Activated T-helper 2 cell treated with anti-CD3 and anti-CD28 coated beads, Interferon-gamma antibody, Interleukin-2, Interleukin-4, amounts not matched to agents 10 μg/mL and 5 μg/mL and 100 μg/mL, durations not matched to agents 14 hours and 24 hours and 36 hours (primary cell): ENCODE data around the gene CLEC17A. TPM values are rescaled to one million over a fixed set of nuclear protein-coding genes. Genes with fewer than 3 reads are reported as not detected.
A peak's percentile ranks its signal among the peaks of the same experiment; 100 is the strongest.
"Not testable (repeated sequence)": the region's sequence is repeated elsewhere in the genome, so short reads cannot be mapped to it uniquely, and the experiment has no call there.

Experiments
- DNase-seq: peaks from one replicate; pipeline ENCODE4 v3.0.0; 2021; ENCODE audit warnings: low spot score
- H3K27ac Mint-ChIP-seq: one replicate; pipeline ENCODE4 v1.8.0; 2021; ENCODE audit warnings: mixed read lengths
- H3K27me3 Mint-ChIP-seq: one replicate; pipeline ENCODE4 v1.8.0; 2021; ENCODE audit warnings: low read depth, mixed read lengths
- H3K36me3 Mint-ChIP-seq: one replicate; pipeline ENCODE4 v1.8.0; 2021; ENCODE audit warnings: low read depth, mixed read lengths
- H3K4me1 Mint-ChIP-seq: one replicate; pipeline ENCODE4 v1.8.0; 2021; ENCODE audit warnings: low read depth, mixed read lengths
- H3K4me3 Mint-ChIP-seq: one replicate; pipeline ENCODE4 v1.8.0; 2021; ENCODE audit warnings: low read depth, mild to moderate bottlenecking, moderate library complexity, mixed read lengths
- H3K9me3 Mint-ChIP-seq: one replicate; pipeline ENCODE4 v1.8.0; 2021; ENCODE audit warnings: mixed read lengths
- intact Hi-C: fragments of 100-400 bp; cut with micrococcal nuclease; formaldehyde crosslinking; loops from one replicate; pipeline ENCODE4 v1.15.1; 2023
- total RNA-seq: library from RNA; stranded (reverse); gene quantifications from 2 replicates; pipeline ENCODE4 v1.2.3, GENCODE V29; 2022

CLEC17A gene
- total RNA-seq, 1 donor from 2014 or later, result 0.14 TPM

- Mint-ChIP-seq H3K4me1 (peaks cover 16% of the 10 kb centered on the region), H3K9me3 (no peaks in the 10 kb centered on the region), H3K36me3 (no peaks in the 10 kb centered on the region), H3K27me3 (no peaks in the 10 kb centered on the region), H3K4me3 (no peak overlapping the region), H3K27ac (no peak overlapping the region)
- intact Hi-C loops, result no loop called here
- no peak for DNase-seq
These were observed 6.5 kb upstream of the CLEC17A start for GRCh38 chr19:14576363-14576762.

- no peaks in the 10 kb centered on the region for H3K9me3 Mint-ChIP-seq
- intact Hi-C loops, result no loop called here
- H3K4me3 Mint-ChIP-seq, result no peak overlapping the region
- H3K27me3 Mint-ChIP-seq, result no peaks in the 10 kb centered on the region
- H3K4me1 Mint-ChIP-seq, result peaks cover 14% of the 10 kb centered on the region
- no peaks in the 10 kb centered on the region for H3K36me3 Mint-ChIP-seq
- no peak for DNase-seq
- H3K27ac Mint-ChIP-seq, result peak overlapping the region; percentile 28
These were observed 5.6 kb upstream of the CLEC17A start for GRCh38 chr19:14577264-14577663.

GRCh38 chr19:14577885-14578427 lies 4.9 kb upstream of the CLEC17A start:
- H3K36me3 Mint-ChIP-seq, result no peaks in the 10 kb centered on the region
- no peak for DNase-seq
- intact Hi-C loops, result no loop called here

GRCh38 chr19:14580623-14581237 lies 2.2 kb upstream of the CLEC17A start:
- intact Hi-C loops, result no loop called here
- H3K27me3 Mint-ChIP-seq, result no peaks in the 10 kb centered on the region
- H3K27ac Mint-ChIP-seq, result peak overlapping the region; percentile 53
- no peaks in the 10 kb centered on the region for H3K36me3 Mint-ChIP-seq
- no peak for DNase-seq
- H3K9me3 Mint-ChIP-seq, result no peaks in the 10 kb centered on the region
- H3K4me1 Mint-ChIP-seq, result peaks cover 13% of the 10 kb centered on the region
- H3K4me3 Mint-ChIP-seq, result no peak overlapping the region

More at GRCh38 chr19:14577885-14578427, 4.9 kb upstream of the CLEC17A start:
- Mint-ChIP-seq H3K27ac (peak overlapping the region; percentile 5), H3K4me1 (peaks cover 14% of the 10 kb centered on the region), H3K4me3 (no peak overlapping the region), H3K9me3 (no peaks in the 10 kb centered on the region), H3K27me3 (no peaks in the 10 kb centered on the region)

- H3K36me3 Mint-ChIP-seq, H3K4me3 Mint-ChIP-seq, H3K27me3 Mint-ChIP-seq, H3K27ac Mint-ChIP-seq, DNase-seq, H3K9me3 Mint-ChIP-seq, intact Hi-C loops: not testable (repeated sequence)
- H3K4me1 Mint-ChIP-seq, result peaks cover 16% of the 10 kb centered on the region
These were observed 1.5 kb downstream of the CLEC17A start for GRCh38 chr19:14584372-14584771.

GRCh38 chr19:14585187-14585586 lies 2.3 kb downstream of the CLEC17A start:
- Mint-ChIP-seq H3K27ac (peak overlapping the region; percentile 53), H3K4me1 (peaks cover 16% of the 10 kb centered on the region)
- H3K9me3 Mint-ChIP-seq, H3K4me3 Mint-ChIP-seq, intact Hi-C loops, H3K36me3 Mint-ChIP-seq, H3K27me3 Mint-ChIP-seq: not testable (repeated sequence)
- peak; percentile 28 for DNase-seq

GRCh38 chr19:14589433-14589832 lies 6.5 kb downstream of the CLEC17A start:
- peaks cover 14% of the 10 kb centered on the region for H3K4me1 Mint-ChIP-seq
- H3K9me3 Mint-ChIP-seq, H3K4me3 Mint-ChIP-seq, intact Hi-C loops, H3K36me3 Mint-ChIP-seq, DNase-seq, H3K27me3 Mint-ChIP-seq: not testable (repeated sequence)
- peak overlapping the region; percentile 46 for H3K27ac Mint-ChIP-seq

- H3K4me3 Mint-ChIP-seq, result no peak overlapping the region
- intact Hi-C loops, result no loop called here
- H3K4me1 Mint-ChIP-seq, result no peaks in the 10 kb centered on the region
- H3K27ac Mint-ChIP-seq, result no peak overlapping the region
- H3K36me3 Mint-ChIP-seq, result no peaks in the 10 kb centered on the region
- DNase-seq, result no peak
- H3K27me3 Mint-ChIP-seq, result no peaks in the 10 kb centered on the region
- H3K9me3 Mint-ChIP-seq, result peaks cover 9% of the 10 kb centered on the region
These were observed 12.7 kb downstream of the CLEC17A start for GRCh38 chr19:14595558-14595957.

- no peak for DNase-seq
- no peak overlapping the region for H3K27ac Mint-ChIP-seq
- H3K36me3 Mint-ChIP-seq, result no peaks in the 10 kb centered on the region
- H3K4me1 Mint-ChIP-seq, result no peaks in the 10 kb centered on the region
- H3K27me3 Mint-ChIP-seq, result no peaks in the 10 kb centered on the region
- intact Hi-C loops, result no loop called here
- H3K4me3 Mint-ChIP-seq, result no peak overlapping the region
- peaks cover 9% of the 10 kb centered on the region for H3K9me3 Mint-ChIP-seq
These were observed 16.8 kb downstream of the CLEC17A start for GRCh38 chr19:14599548-14600147.

- Mint-ChIP-seq H3K27ac (no peak overlapping the region), H3K27me3 (no peaks in the 10 kb centered on the region), H3K9me3 (no peaks in the 10 kb centered on the region), H3K4me1 (no peaks in the 10 kb centered on the region), H3K4me3 (no peak overlapping the region), H3K36me3 (no peaks in the 10 kb centered on the region)
- intact Hi-C loops, result no loop called here
- no peak for DNase-seq
These were observed 21.1 kb downstream of the CLEC17A start for GRCh38 chr19:14603990-14604387.

GRCh38 chr19:14606627-14607026 lies 23.7 kb downstream of the CLEC17A start:
- intact Hi-C loops, result no loop called here
- no peaks in the 10 kb centered on the region for H3K4me1 Mint-ChIP-seq
- no peaks in the 10 kb centered on the region for H3K27me3 Mint-ChIP-seq
- no peak overlapping the region for H3K4me3 Mint-ChIP-seq
- no peak overlapping the region for H3K27ac Mint-ChIP-seq
- H3K36me3 Mint-ChIP-seq, result no peaks in the 10 kb centered on the region
- no peaks in the 10 kb centered on the region for H3K9me3 Mint-ChIP-seq
- DNase-seq, result no peak

GRCh38 chr19:14611051-14611450 lies 28.2 kb downstream of the CLEC17A start:
- intact Hi-C loops, result no loop called here
- H3K4me3 Mint-ChIP-seq, result no peak overlapping the region
- H3K4me1 Mint-ChIP-seq, result no peaks in the 10 kb centered on the region
- H3K27me3 Mint-ChIP-seq, result no peaks in the 10 kb centered on the region
- no peak for DNase-seq
- H3K9me3 Mint-ChIP-seq, result no peaks in the 10 kb centered on the region
- no peak overlapping the region for H3K27ac Mint-ChIP-seq
- H3K36me3 Mint-ChIP-seq, result no peaks in the 10 kb centered on the region

- H3K27me3 Mint-ChIP-seq, H3K36me3 Mint-ChIP-seq, H3K4me1 Mint-ChIP-seq, intact Hi-C loops, H3K9me3 Mint-ChIP-seq, DNase-seq, H3K27ac Mint-ChIP-seq, H3K4me3 Mint-ChIP-seq: not testable (repeated sequence)
These were observed 29.4 kb downstream of the CLEC17A start for GRCh38 chr19:14612242-14612641.
